ENCODE measurements around the gene GNAT3.

Gene GNAT3

GRCh38 chr7:80460857-80461256 lies 51.0 kb downstream of the GNAT3 start:
- DNase-seq: no peak

DNA sequence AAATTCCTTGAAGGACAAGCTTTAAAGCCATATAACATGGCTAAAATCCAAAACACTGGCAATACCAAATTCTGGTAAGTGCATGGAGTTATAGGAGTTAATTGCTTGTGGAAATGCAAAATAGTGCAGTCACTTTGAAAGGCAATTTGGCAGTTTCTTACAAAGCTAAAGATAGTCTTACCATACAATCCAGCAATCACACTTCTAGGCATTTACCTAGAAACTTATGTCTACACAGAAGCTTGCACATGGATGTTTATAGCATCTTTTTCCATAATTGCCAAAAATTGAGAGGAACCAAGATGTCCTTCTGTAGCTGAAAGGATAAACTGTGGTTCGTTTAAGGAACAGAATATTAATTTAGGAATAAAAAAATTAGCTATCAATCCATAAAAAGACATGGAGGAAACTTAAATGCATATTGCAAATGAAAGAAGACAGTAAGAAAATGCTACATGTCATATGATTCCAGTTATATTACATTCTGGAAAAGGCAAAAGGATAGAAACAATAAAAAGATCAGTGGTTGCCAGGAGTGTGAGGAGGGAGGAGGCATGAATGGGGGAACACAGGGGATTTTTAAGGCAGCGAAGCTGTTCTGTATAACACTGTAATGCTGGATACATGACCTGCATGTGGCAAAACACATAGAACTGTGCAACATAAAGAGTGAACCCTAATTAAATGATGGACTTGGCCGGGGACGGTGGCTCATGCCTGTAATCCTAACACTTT lies 51.9 kb downstream of the GNAT3 start:
- DNase-seq: no peak

GRCh38 chr7:80458822-80459725 lies 52.8 kb downstream of the GNAT3 start:
- no peak for DNase-seq

- no peak for DNase-seq
Observed at GRCh38 chr7:80453699-80454340, 58.0 kb downstream of the GNAT3 start.

GRCh38 chr7:80450621-80451308 lies 61.1 kb downstream of the GNAT3 start:
- DNase-seq: no peak

GRCh38 chr7:80449836-80450235 lies 62.0 kb downstream of the GNAT3 start:
- DNase-seq: no peak

GRCh38 chr7:80445351-80445750 lies 66.5 kb downstream of the GNAT3 start:
- no peak for DNase-seq

- DNase-seq: no peak
Observed at GRCh38 chr7:80444811-80445210, 67.1 kb downstream of the GNAT3 start.

DNA sequence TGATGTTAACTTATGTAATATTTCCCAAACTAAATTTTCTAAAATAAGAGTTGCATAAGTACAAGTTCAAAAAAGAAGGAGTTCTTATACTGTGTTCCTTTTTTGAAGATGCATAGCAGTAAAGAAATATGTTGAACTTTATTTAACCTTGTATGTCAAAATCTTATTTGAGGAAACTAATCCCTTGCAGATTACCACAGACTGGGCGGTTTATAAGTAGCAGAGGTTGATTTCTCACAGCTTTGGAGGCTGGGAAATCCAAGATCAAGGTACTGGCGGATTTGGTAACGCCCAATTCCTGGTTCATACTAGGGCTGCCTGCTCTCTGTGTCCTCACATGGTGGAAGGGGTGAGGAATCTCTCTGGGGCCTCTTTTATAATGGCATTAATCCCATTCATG lies 68.5 kb downstream of the GNAT3 start:
- DNase-seq: no peak

- DNase-seq: no peak
Observed at GRCh38 chr7:80440883-80441282, 71.0 kb downstream of the GNAT3 start.

DNA sequence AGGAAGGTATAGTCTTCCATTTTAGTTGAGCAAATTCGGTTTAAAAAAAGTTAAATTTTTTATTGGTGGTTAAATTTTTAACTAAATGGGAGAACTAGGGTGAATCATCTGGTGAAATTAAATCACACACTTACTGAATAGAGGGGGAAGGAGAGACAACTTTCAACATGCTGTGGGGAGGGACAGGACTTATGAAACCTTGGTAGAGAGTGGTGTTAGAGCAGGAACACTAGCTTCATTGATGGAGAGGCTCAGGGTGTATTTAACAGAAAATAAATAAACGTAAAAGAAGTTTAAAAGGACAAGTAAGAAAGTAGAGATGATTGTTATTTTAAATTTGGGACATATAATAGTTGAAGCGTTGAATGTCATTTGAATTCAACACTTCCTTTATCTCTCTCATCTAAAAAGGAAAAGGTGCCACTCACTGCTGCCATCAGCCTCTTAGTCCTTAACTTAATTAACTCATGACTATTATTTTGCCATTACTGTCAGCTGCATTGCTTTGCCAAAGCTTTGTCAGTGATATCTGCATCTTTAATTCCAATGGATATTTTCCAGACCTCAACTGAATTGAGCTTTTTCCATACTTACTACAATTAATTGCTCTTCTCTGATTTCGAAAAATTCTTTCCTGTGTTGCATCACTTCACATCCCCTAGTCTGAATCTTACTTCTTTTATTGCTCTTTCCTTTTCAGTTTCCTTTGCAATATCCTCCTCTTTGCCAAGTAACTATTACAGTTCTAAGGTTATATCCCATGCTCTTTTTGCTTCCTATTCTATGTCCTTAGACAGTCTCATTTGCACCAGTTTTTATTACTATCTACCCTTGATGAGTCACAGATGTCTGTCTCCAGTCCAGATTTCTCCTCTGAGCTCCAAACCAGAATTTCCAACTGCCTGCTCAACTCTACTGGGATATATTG lies 71.7 kb downstream of the GNAT3 start:
- DNase-seq: no peak

- DNase-seq: no peak
Observed at GRCh38 chr7:80435521-80435920, 76.3 kb downstream of the GNAT3 start.

DNA sequence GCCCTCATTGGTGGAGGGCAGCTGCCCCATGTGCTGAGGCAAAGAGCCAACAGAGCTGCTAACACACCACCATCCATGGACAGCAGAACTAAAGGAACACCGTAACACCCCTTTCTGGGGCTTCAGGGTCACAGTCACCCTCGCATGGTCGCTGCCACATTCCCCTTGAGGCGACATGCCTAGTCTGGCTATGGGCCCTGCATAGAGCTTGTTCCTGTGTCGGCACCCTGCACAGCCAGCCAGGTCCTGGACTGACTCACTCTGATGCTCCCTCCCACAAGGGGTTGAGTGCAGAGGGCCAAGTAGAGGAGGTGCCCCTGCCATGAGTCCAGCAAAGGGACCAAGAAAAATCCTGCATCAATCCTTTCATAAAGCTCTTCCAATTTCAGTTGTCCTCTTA lies 77.8 kb downstream of the GNAT3 start:
- DNase-seq: no peak

DNA sequence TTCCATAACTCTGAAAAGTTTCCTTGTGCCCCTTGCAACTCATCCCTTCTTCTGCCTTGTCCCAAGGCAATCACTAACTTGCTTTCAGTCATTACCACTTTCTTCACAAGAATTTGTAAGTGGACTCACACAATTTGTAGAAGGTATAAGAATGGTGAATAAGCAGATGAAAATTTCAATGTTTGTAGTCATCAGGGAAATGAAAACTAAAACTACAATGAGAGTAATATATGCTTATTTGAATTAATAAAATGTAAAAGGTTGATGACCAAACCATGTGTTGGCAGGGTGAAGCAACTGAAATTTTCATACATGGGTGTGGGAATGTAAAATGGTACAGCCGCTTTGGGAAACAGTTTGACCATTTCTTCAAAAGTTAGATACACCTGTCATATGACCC lies 79.7 kb downstream of the GNAT3 start:
- DNase-seq: no peak

GRCh38 chr7:80429181-80429580 lies 82.7 kb downstream of the GNAT3 start:
- no peak for DNase-seq

- DNase-seq: no peak
Observed at GRCh38 chr7:80428161-80429054, 83.5 kb downstream of the GNAT3 start.

- DNase-seq: no peak
Observed at GRCh38 chr7:80427218-80427617, 84.6 kb downstream of the GNAT3 start.

DNA sequence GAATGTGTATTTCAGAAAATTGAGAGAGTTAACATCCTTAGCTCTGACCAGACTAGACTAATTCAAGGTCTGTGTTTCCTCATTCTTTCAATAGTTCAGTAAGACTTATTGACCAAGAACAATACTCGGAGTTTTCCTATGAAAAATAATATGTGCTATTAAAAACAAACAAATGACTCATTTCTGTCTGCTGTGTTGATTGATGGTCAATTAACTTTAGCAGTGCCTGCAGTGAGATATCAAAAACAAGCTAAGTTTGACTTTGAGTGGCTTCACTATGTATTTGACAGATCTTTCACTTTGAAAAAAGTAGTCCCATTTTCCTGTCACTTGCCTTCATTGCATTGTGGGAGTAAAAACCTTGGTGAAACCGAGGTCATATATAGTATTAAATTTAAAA lies 91.0 kb downstream of the GNAT3 start:
- no peak for DNase-seq

- no peak for DNase-seq
Observed at GRCh38 chr7:80417211-80417793, 94.6 kb downstream of the GNAT3 start.

DNA sequence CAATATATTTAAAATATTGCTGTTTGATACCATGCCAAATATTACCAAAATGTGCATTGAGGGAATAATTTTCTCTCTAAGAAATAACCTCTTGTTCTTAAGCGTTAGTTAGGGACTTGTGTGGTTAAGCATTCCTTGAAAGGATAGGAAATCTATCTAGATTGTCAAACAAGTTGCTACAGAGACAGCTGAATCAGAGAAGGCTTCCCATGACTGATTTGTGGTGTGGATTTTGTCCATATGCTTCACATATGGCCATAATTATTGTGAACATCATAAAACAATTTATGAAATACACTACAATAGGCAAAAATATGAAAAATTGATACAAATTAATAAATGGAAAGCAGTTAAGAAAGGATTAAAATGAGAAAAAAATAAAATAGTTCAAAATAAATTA lies 96.3 kb downstream of the GNAT3 start:
- DNase-seq: no peak

DNA sequence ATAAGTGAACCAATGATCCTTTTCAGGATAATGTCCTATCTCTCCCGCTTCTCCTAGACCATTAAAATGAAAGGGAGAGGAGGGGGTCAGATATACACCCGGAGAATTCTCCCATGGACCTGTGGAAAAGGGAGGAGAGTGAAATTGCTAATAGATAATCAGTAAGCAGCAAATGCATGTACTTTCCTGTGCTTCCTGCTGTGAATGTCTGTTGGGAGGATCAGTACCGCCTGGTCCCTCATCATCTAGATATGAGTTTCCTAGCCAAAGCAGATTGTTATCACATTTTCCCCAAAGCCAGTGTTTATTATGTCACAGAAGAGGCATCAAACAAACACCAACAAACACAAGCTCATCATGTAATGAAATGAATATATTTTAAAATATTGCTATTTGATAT lies 96.8 kb downstream of the GNAT3 start:
- no peak for DNase-seq
